IMR-90 (cell line): ENCODE measurements around the gene ITSN2. TPM values are rescaled to one million over a fixed set of nuclear protein-coding genes. Genes with fewer than 3 reads are reported as not detected.

ENCODE experiments used
- ATAC-seq: fragments of 200-7000 bp; cut with Tn5 transposase; 2 replicates; pipeline ENCODE4 v1.9.1; 2020; ENCODE audit warnings: low read depth, mild to moderate bottlenecking, moderate library complexity
- BruUV-seq: library from RNA; stranded (reverse); fragments of 400-500 nt; replicated peaks from 2 replicates; lab custom pipeline; 2021; lab: Mats Ljungman, UMichigan
- CTCF ChIA-PET: fragments of 300-600 bp; formaldehyde crosslinking; extraction: SDS; loops from one replicate; lab custom pipeline; 2021; ENCODE audit warnings: antibody characterized with exemption; lab: Yijun Ruan, JAX
- POLR2A ChIA-PET: fragments of 300-600 bp; sonication (Branson Sonifier 250); formaldehyde crosslinking; loops from one replicate; lab custom pipeline; 2022; ENCODE audit warnings: antibody characterized with exemption; ENCODE audit not compliant: unreplicated experiment; lab: Charles Lee
- DNase-seq: peaks from one replicate; pipeline ENCODE4 v3.0.0; 2013
- H2AFZ ChIP-seq: replicated peaks from 2 replicates; pipeline ENCODE3; 2013; ENCODE audit warnings: low read length, mild to moderate bottlenecking; ENCODE audit not compliant: poor library complexity
- H2AK5ac ChIP-seq: 2 replicates; pipeline ENCODE4 v1.6.1; 2013; ENCODE audit warnings: low read depth, low read length, inconsistent platforms
- H2AK9ac ChIP-seq: replicated peaks from 2 replicates; pipeline ENCODE3; 2013; ENCODE audit warnings: mild to moderate bottlenecking, low read depth, low read length, moderate library complexity; ENCODE audit not compliant: poor library complexity
- H2BK120ac ChIP-seq: 2 replicates; pipeline ENCODE4 v1.6.1; 2013; ENCODE audit warnings: low read depth, low read length, inconsistent platforms
- H2BK15ac ChIP-seq: 3 replicates; pipeline ENCODE4 v1.6.1; 2013; ENCODE audit warnings: low read depth, low read length, inconsistent platforms
- H2BK20ac ChIP-seq: 2 replicates; pipeline ENCODE4 v1.6.1; 2013; ENCODE audit warnings: low read depth, mild to moderate bottlenecking, inconsistent platforms, low read length, moderate library complexity
- H2BK5ac ChIP-seq: 2 replicates; pipeline ENCODE4 v1.6.1; 2013; ENCODE audit warnings: mild to moderate bottlenecking, low read depth, low read length, inconsistent platforms; ENCODE audit not compliant: poor library complexity, severe bottlenecking
- H3K14ac ChIP-seq: replicated peaks from 2 replicates; pipeline ENCODE4 v1.6.1; 2013; ENCODE audit warnings: low read depth, low read length, inconsistent platforms
- H3K18ac ChIP-seq: 2 replicates; pipeline ENCODE4 v1.6.1; 2013; ENCODE audit warnings: low read depth, low read length, control low read depth
- H3K23ac ChIP-seq: 2 replicates; pipeline ENCODE4 v1.6.1; 2013; ENCODE audit warnings: low read depth, low read length, inconsistent platforms
- H3K27ac ChIP-seq: 2 replicates; pipeline ENCODE4 v1.5.1; 2013; ENCODE audit warnings: mild to moderate bottlenecking, control low read depth, low read length; ENCODE audit not compliant: insufficient read depth
- H3K27me3 ChIP-seq: 2 replicates; pipeline ENCODE4 v1.6.1; 2013; ENCODE audit warnings: low read length; ENCODE audit not compliant: control insufficient read depth, insufficient read depth
- H3K36me3 ChIP-seq: 2 replicates; pipeline ENCODE4 v1.6.1; 2013; ENCODE audit warnings: low read length, mixed read lengths; ENCODE audit not compliant: control insufficient read depth, insufficient read depth
- H3K4ac ChIP-seq: 2 replicates; pipeline ENCODE4 v1.6.1; 2013; ENCODE audit warnings: low read depth, low read length, inconsistent platforms
- H3K4me1 ChIP-seq: 2 replicates; pipeline ENCODE4 v1.6.1; 2013; ENCODE audit warnings: low read length, mixed read lengths; ENCODE audit not compliant: control insufficient read depth, insufficient read depth
- H3K4me2 ChIP-seq: 2 replicates; pipeline ENCODE4 v1.6.1; 2013; ENCODE audit warnings: low read depth, mild to moderate bottlenecking, control low read depth, low read length, moderate library complexity
- H3K4me3 ChIP-seq: 2 replicates; pipeline ENCODE4 v1.5.1; 2013; ENCODE audit warnings: low read depth, mild to moderate bottlenecking, control low read depth, low read length, moderate library complexity; ENCODE audit not compliant: insufficient read depth
- H3K56ac ChIP-seq: 2 replicates; pipeline ENCODE4 v1.6.1; 2013; ENCODE audit warnings: low read length, inconsistent platforms; ENCODE audit not compliant: insufficient read depth; ENCODE audit errors: extremely low read depth
- H3K79me1 ChIP-seq, 2 experiments: 2 replicates each; pipeline ENCODE4 v1.6.1; 2013; ENCODE audit warnings: low read length in 2 of 2, inconsistent platforms in 1 of 2, low read depth in 1 of 2
- H3K9ac ChIP-seq: 2 replicates; pipeline ENCODE4 v1.6.1; 2013; ENCODE audit warnings: low read depth, low read length, control low read depth
- H3K9me1 ChIP-seq: 2 replicates; pipeline ENCODE4 v1.6.1; 2013; ENCODE audit warnings: low read length, inconsistent platforms; ENCODE audit not compliant: insufficient read depth
- H3K9me3 ChIP-seq: 2 replicates; pipeline ENCODE4 v1.6.1; 2013; ENCODE audit warnings: low read length; ENCODE audit not compliant: control insufficient read depth, insufficient read depth
- H4K20me1 ChIP-seq: 2 replicates; pipeline ENCODE4 v1.6.1; 2013; ENCODE audit warnings: low read length, inconsistent platforms; ENCODE audit not compliant: insufficient read depth
- H4K5ac ChIP-seq: 2 replicates; pipeline ENCODE4 v1.6.1; 2013; ENCODE audit warnings: mild to moderate bottlenecking, low read depth, low read length, control low read depth
- H4K8ac ChIP-seq, 2 experiments: 2 replicates each; pipeline ENCODE4 v1.6.1; 2013; ENCODE audit warnings: low read depth in 2 of 2, low read length in 2 of 2, control low read depth in 1 of 2, inconsistent platforms in 1 of 2
- H4K91ac ChIP-seq: 2 replicates; pipeline ENCODE4 v1.6.1; 2013; ENCODE audit warnings: low read depth, low read length, inconsistent platforms; ENCODE audit not compliant: insufficient read depth
- BHLHE40 ChIP-seq: fragments of 150-350 bp; IDR thresholded peaks from 2 replicates; pipeline ENCODE4 v1.6.1; 2016; ENCODE audit warnings: mild to moderate bottlenecking, low read depth, low read length
- CHD1 ChIP-seq: IDR thresholded peaks from 2 replicates; pipeline ENCODE4 v1.6.1; 2012; ENCODE audit warnings: low read depth, low read length, improper control_type of control experiment
- FOS ChIP-seq: fragments of 150-350 bp; IDR thresholded peaks from 2 replicates; pipeline ENCODE4 v1.6.1; 2016; ENCODE audit warnings: low read depth, low read length
- MAFK ChIP-seq: IDR thresholded peaks from 2 replicates; pipeline ENCODE4 v1.6.1; 2012; ENCODE audit warnings: low read depth, low read length, improper control_type of control experiment
- MAZ ChIP-seq: IDR thresholded peaks from 2 replicates; pipeline ENCODE4 v1.6.1; 2012; ENCODE audit warnings: low read depth, mild to moderate bottlenecking, low read length, improper control_type of control experiment, moderate library complexity, borderline replicate concordance
- MXI1 ChIP-seq: IDR thresholded peaks from 2 replicates; pipeline ENCODE4 v1.6.1; 2012; ENCODE audit warnings: low read depth, mild to moderate bottlenecking, low read length, moderate library complexity, borderline replicate concordance
- NFE2L2 ChIP-seq: fragments of 150-350 bp; IDR thresholded peaks from 2 replicates; pipeline ENCODE4 v1.6.1; 2016; ENCODE audit warnings: low read depth, mild to moderate bottlenecking, low read length
- POLR2A ChIP-seq: IDR thresholded peaks from 2 replicates; pipeline ENCODE4 v1.6.1; 2012; ENCODE audit warnings: mild to moderate bottlenecking, low read depth, low read length
- RAD21 ChIP-seq: IDR thresholded peaks from 2 replicates; pipeline ENCODE4 v1.6.1; 2012; ENCODE audit warnings: low read length, improper control_type of control experiment
- RCOR1 ChIP-seq: IDR thresholded peaks from 2 replicates; pipeline ENCODE4 v1.6.1; 2012; ENCODE audit warnings: mild to moderate bottlenecking, low read length, improper control_type of control experiment; ENCODE audit not compliant: insufficient replicate concordance
- RFX5 ChIP-seq: IDR thresholded peaks from 2 replicates; pipeline ENCODE4 v1.8.0; 2012; ENCODE audit warnings: low read depth, mild to moderate bottlenecking, low read length, moderate library complexity
- SMC3 ChIP-seq: fragments of 150-350 bp; IDR thresholded peaks from 2 replicates; pipeline ENCODE4 v1.6.1; 2016; ENCODE audit warnings: low read depth, mild to moderate bottlenecking, antibody characterized with exemption, low read length, moderate library complexity
- WGBS, 2 experiments: methylation state at CpG; one replicate each; pipeline versions ENCODE4 v1.1.5 to v1.1.7; 2013; ENCODE audit warnings: missing lambda C conversion rate in 2 of 2; ENCODE audit not compliant: insufficient read length in 1 of 2; ENCODE audit errors: extremely low coverage in 2 of 2; 5-methylcytosine and 5-hydroxymethylcytosine counted together
- dilution Hi-C: fragments of 300-500 bp; cut with HindIII; formaldehyde crosslinking; loops from one replicate; pipeline ENCODE4 v1.14.3; 2018; ENCODE audit warnings: low sequenced_read_pairs; ENCODE audit not compliant: unreplicated experiment
- in situ Hi-C: fragments of 300-500 bp; cut with MboI; formaldehyde crosslinking; loops from 3 replicates; pipeline ENCODE4 v1.14.3; 2019; ENCODE audit warnings: low sequenced_read_pairs, inconsistent platforms, mixed read lengths
- intact Hi-C: fragments of 100-400 bp; cut with micrococcal nuclease; formaldehyde crosslinking; loops from 2 replicates; pipeline ENCODE4 v1.10.0; 2022
- polyA plus RNA-seq, 3 experiments: library from polyadenylated mRNA; depleted of rRNA; stranded (reverse); fragments of >200 nt; gene quantifications; 2 replicates each; pipeline ENCODE4 v1.2.3, GENCODE V29; 2012; ENCODE audit warnings: low replicate concordance in 1 of 3
- total RNA-seq: library from RNA; depleted of rRNA; stranded (reverse); fragments of >200 nt; gene quantifications from 2 replicates; pipeline ENCODE4 v1.2.3, GENCODE V29; 2012
- TF ChIP-seq, protein P1 (sequence below): fragments of 150-350 bp; IDR thresholded peaks from 2 replicates; pipeline ENCODE4 v1.6.1; 2016; ENCODE audit warnings: low read depth, mild to moderate bottlenecking, low read length, moderate library complexity, borderline replicate concordance
- TF ChIP-seq, protein P2 (sequence below): conservative IDR thresholded peaks from 2 replicates; pipeline ENCODE4 v1.5.1; 2012; ENCODE audit warnings: mild to moderate bottlenecking, low read depth, low read length, improper control_type of control experiment
- TF ChIP-seq, protein P3 (sequence below): fragments of 150-350 bp; IDR thresholded peaks from 2 replicates; pipeline ENCODE4 v1.6.1; 2017; ENCODE audit warnings: mild to moderate bottlenecking, antibody characterized with exemption, low read length, low read depth

The ITSN2 gene
- total and polyA plus RNA-seq, 2 of the 4 experiments (the other 2 are of a cell fraction), result 10.7 to 17.2 TPM

DNA sequence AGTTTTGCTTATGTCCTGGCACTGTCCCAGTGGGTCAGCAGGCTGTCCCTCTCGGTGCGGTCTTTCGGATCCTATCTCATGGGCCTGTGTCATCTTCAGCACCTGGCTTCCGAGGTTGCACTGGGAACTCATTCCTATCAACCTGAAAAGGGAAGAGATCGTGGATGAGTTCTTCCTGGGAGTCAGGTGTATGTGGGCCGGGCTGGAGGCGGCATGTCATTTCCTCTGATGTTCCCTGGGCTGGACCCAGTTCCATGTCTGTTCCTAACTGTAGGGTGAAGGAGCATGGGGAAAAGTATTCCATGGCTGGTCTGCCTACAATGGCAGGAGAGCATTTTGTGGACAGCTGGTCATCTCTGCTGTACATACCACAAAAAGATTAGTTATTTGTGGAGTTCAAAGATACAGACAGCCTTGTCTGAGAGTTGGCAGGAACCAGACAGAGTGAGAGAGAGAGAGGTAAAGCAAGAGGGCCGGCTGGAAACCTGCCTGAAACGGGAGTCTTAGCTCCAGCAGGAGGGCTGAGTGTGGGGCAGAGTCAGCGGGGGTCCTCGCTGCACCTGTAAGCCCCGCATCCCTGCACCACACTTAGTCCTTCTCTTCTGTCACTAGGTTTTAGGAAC is 160.3 kb downstream of the ITSN2 start:
- no CpG with 5 or more reads among the region's 12 CpGs for WGBS, 2 experiments
- H2AK9ac ChIP-seq, result peak overlapping the region; percentile 23
- no peak overlapping the region for H2BK5ac ChIP-seq
- no peaks in the 10 kb centered on the region for H3K79me1 ChIP-seq
- H3K56ac ChIP-seq, result no peak overlapping the region
- no peak overlapping the region for H3K18ac ChIP-seq
- no peak overlapping the region for H3K4ac ChIP-seq
- intact Hi-C loops, result no loop called here
- H3K9me1 ChIP-seq, result no peaks in the 10 kb centered on the region
- in situ Hi-C loops, result no loop called here
- no peak overlapping the region for H3K27ac ChIP-seq
- H3K9ac ChIP-seq, result no peak overlapping the region
- H2BK20ac ChIP-seq, result no peak overlapping the region
- ATAC-seq (no peak), DNase-seq (no peak)
- H3K4me1 ChIP-seq, result no peaks in the 10 kb centered on the region
- no peak overlapping the region for H3K4me2 ChIP-seq
- H4K20me1 ChIP-seq, result no peaks in the 10 kb centered on the region
- no peak overlapping the region for H4K91ac ChIP-seq
- H3K14ac ChIP-seq, result no peak overlapping the region
- peaks cover 10% of the 10 kb centered on the region for H3K36me3 ChIP-seq
- dilution Hi-C loops, result no loop called here
- BruUV-seq, result no TSS peak
- H2AFZ ChIP-seq, result no peak overlapping the region
- CTCF ChIA-PET, result no interaction called here
- TF ChIP-seq RCOR1, result no peak
- no peak for TF ChIP-seq RFX5
- TF ChIP-seq MAFK, result no peak
- no peak for TF ChIP-seq CHD1
- TF ChIP-seq RAD21, result no peak
- TF ChIP-seq, protein P1, sequence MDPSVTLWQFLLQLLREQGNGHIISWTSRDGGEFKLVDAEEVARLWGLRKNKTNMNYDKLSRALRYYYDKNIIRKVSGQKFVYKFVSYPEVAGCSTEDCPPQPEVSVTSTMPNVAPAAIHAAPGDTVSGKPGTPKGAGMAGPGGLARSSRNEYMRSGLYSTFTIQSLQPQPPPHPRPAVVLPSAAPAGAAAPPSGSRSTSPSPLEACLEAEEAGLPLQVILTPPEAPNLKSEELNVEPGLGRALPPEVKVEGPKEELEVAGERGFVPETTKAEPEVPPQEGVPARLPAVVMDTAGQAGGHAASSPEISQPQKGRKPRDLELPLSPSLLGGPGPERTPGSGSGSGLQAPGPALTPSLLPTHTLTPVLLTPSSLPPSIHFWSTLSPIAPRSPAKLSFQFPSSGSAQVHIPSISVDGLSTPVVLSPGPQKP, result no peak
- TF ChIP-seq BHLHE40, result no peak
- no peak for TF ChIP-seq POLR2A
- TF ChIP-seq MAZ, result no peak
- TF ChIP-seq, protein P2, sequence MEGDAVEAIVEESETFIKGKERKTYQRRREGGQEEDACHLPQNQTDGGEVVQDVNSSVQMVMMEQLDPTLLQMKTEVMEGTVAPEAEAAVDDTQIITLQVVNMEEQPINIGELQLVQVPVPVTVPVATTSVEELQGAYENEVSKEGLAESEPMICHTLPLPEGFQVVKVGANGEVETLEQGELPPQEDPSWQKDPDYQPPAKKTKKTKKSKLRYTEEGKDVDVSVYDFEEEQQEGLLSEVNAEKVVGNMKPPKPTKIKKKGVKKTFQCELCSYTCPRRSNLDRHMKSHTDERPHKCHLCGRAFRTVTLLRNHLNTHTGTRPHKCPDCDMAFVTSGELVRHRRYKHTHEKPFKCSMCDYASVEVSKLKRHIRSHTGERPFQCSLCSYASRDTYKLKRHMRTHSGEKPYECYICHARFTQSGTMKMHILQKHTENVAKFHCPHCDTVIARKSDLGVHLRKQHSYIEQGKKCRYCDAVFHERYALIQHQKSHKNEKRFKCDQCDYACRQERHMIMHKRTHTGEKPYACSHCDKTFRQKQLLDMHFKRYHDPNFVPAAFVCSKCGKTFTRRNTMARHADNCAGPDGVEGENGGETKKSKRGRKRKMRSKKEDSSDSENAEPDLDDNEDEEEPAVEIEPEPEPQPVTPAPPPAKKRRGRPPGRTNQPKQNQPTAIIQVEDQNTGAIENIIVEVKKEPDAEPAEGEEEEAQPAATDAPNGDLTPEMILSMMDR, result no peak
- no peak for TF ChIP-seq SMC3
- TF ChIP-seq, protein P3, sequence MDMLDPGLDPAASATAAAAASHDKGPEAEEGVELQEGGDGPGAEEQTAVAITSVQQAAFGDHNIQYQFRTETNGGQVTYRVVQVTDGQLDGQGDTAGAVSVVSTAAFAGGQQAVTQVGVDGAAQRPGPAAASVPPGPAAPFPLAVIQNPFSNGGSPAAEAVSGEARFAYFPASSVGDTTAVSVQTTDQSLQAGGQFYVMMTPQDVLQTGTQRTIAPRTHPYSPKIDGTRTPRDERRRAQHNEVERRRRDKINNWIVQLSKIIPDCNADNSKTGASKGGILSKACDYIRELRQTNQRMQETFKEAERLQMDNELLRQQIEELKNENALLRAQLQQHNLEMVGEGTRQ, result no peak
- TF ChIP-seq MXI1, result no peak
- TF ChIP-seq NFE2L2, result no peak
- TF ChIP-seq FOS, result no peak
- no peaks in the 10 kb centered on the region for H3K27me3 ChIP-seq
- H4K5ac ChIP-seq, result no peak overlapping the region
- H2BK120ac ChIP-seq, result no peak overlapping the region
- POLR2A ChIA-PET, result no interaction called here
- no peak overlapping the region for H2AK5ac ChIP-seq
- H4K8ac ChIP-seq, result no peak overlapping the region
- H3K23ac ChIP-seq, result no peak overlapping the region
- H3K4me3 ChIP-seq, result no peak overlapping the region
- no peaks in the 10 kb centered on the region for H3K9me3 ChIP-seq
- no peak overlapping the region for H2BK15ac ChIP-seq
